ENCODE results near the gene PRDM4. TPM values are rescaled to one million over a fixed set of nuclear protein-coding genes. Genes with fewer than 3 reads are reported as not detected.
A peak's percentile ranks its signal among the peaks of the same experiment; 100 is the strongest.

PRDM4 gene
- total RNA-seq, 1 donor from 2014 or later: 25.4 TPM

DNA sequence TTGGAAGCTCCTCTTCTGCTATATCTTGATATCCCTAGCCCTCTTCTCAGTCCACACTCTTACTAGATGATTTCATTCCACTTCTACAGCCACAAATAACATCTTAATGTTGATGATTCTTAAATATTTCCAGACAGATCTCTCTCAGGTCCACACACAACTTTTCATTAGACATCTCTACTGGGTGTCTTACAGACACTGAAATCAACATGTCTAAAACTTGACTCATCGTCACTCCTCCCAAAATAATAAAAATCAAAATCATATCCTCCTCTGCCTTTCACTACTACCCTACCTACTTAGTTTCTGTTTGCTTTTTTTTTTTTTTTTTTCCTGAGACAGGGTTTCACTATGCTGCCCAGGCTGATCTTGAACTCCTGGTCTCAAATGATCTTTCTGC is 11.9 kb downstream of the PRDM4 start:
- Histone ChIP-seq H3K36me3 (peaks cover 95% of the 10 kb centered on the region), H3K4me1 (peaks cover 11% of the 10 kb centered on the region), H3K27me3 (ENCODE audit: low read depth) (no peaks in the 10 kb centered on the region), H3K9me3 (no peaks in the 10 kb centered on the region), H3K4me3 (no peak overlapping the region), H3K27ac (no peak overlapping the region)
- intact Hi-C loops (cut with DNase I): no loop called here
- ATAC-seq: no peak
- no peak for DNase-seq
- TF ChIP-seq, protein P1, sequence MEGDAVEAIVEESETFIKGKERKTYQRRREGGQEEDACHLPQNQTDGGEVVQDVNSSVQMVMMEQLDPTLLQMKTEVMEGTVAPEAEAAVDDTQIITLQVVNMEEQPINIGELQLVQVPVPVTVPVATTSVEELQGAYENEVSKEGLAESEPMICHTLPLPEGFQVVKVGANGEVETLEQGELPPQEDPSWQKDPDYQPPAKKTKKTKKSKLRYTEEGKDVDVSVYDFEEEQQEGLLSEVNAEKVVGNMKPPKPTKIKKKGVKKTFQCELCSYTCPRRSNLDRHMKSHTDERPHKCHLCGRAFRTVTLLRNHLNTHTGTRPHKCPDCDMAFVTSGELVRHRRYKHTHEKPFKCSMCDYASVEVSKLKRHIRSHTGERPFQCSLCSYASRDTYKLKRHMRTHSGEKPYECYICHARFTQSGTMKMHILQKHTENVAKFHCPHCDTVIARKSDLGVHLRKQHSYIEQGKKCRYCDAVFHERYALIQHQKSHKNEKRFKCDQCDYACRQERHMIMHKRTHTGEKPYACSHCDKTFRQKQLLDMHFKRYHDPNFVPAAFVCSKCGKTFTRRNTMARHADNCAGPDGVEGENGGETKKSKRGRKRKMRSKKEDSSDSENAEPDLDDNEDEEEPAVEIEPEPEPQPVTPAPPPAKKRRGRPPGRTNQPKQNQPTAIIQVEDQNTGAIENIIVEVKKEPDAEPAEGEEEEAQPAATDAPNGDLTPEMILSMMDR (IDR thresholded peaks at IDR 0.05): no peak

DNA sequence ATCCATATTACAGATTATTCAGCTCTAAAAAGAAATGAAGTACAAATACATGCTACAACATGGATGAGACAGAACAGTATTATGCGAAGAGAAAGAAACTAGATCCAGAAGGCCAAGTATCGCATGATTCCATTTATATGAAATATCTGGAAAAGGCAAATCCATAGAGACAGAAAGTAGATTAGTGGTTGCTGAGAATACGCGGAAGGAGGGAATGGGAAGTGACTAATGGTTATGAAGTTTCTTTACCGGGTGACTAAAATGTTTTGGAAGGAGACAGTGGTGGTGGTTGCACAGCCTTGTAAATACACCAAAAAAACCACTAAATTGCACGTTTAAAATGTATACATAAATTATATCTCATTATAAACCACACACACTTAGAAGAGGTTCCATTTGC is 12.5 kb downstream of the PRDM4 start:
- peaks cover 95% of the 10 kb centered on the region for H3K36me3 ChIP-seq
- no peak overlapping the region for H3K4me3 ChIP-seq
- TF ChIP-seq, protein P1 (IDR thresholded peaks at IDR 0.05): no peak
- no peaks in the 10 kb centered on the region for H3K9me3 ChIP-seq
- peaks cover 11% of the 10 kb centered on the region for H3K4me1 ChIP-seq
- ATAC-seq (no peak), DNase-seq (no peak)
- intact Hi-C loops (cut with DNase I): no loop called here
- H3K27ac ChIP-seq: no peak overlapping the region
- H3K27me3 ChIP-seq (ENCODE audit: low read depth): no peaks in the 10 kb centered on the region

DNA sequence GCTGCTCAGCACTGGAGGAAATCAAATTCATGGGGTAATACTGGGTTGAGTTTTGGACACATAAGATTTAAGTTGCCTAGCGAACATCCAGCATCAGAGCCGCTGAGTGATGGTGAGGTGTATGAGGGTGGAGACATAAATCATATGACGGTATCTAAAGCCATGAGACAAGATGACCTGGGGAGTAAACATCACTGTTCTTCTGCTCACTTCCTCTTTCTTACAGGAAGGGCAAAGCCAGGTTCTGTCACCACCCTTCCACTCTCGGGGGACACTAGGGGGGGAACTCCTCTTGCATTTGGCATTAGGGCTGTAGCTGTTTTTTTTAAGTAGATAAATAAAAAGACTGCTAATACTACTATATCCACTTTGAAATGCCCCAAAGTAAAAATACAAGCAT is 24.0 kb downstream of the PRDM4 start:
- Histone ChIP-seq H3K4me3 (no peak overlapping the region), H3K36me3 (peaks cover 98% of the 10 kb centered on the region), H3K27me3 (ENCODE audit: low read depth) (no peaks in the 10 kb centered on the region), H3K4me1 (no peaks in the 10 kb centered on the region), H3K9me3 (no peaks in the 10 kb centered on the region), H3K27ac (no peak overlapping the region)
- TF ChIP-seq, protein P1 (IDR thresholded peaks at IDR 0.05): no peak
- ATAC-seq (peak in 1 of 2 donors; percentile 46), DNase-seq (no peak)
- intact Hi-C loops (cut with DNase I): no loop called here

DNA sequence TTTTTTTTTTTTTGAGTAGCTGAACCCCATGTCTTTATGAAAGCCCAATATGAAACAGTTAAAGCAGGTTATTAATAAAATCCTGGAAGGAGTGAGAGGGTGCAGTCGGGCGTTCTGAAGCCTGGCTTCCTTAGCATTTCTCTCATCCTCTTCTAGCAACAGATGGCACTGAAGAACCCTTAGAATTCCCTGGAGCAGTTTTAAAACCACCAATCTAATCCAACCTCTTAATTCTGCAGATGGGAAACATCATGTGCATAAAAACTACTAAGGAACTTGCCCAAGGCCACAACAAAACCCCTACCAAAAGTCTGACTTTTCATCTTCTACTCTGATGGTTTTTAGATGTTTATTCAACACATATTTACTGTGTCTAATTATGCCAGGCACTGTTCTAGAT is 25.2 kb downstream of the PRDM4 start:
- Histone ChIP-seq H3K4me1 (no peaks in the 10 kb centered on the region), H3K4me3 (no peak overlapping the region), H3K27ac (no peak overlapping the region), H3K9me3 (no peaks in the 10 kb centered on the region), H3K27me3 (ENCODE audit: low read depth) (no peaks in the 10 kb centered on the region), H3K36me3 (peaks cover 87% of the 10 kb centered on the region)
- intact Hi-C loops (cut with DNase I): no loop called here
- DNase-seq: no peak
- ATAC-seq: no peak
- TF ChIP-seq, protein P1 (IDR thresholded peaks at IDR 0.05): no peak

DNA sequence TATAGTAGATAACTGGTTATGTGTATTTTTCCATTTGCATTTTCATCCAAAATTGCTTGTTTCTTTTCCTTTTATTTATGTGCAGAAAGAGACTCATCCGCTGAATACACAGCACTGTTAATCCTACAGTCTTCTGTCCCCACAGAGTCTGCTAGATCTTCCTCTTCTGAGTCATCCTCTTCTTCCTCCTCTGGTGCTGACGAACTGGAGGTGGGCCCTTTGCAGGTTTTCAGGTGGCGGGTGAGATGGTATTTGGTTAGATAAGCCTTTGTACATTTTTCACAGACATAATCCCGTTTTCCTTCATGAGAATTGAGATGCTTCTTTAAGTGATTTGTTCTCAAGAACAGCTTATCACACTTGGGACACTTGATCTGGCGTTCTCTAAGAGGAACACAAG is 26.8 kb downstream of the PRDM4 start:
- intact Hi-C loops (cut with DNase I): no loop called here
- Histone ChIP-seq H3K27me3 (ENCODE audit: low read depth) (no peaks in the 10 kb centered on the region), H3K4me3 (no peak overlapping the region), H3K27ac (no peak overlapping the region), H3K36me3 (peaks cover 71% of the 10 kb centered on the region), H3K4me1 (no peaks in the 10 kb centered on the region), H3K9me3 (no peaks in the 10 kb centered on the region)
- no peak for DNase-seq
- TF ChIP-seq, protein P1 (IDR thresholded peaks at IDR 0.05): no peak
- no peak for ATAC-seq

DNA sequence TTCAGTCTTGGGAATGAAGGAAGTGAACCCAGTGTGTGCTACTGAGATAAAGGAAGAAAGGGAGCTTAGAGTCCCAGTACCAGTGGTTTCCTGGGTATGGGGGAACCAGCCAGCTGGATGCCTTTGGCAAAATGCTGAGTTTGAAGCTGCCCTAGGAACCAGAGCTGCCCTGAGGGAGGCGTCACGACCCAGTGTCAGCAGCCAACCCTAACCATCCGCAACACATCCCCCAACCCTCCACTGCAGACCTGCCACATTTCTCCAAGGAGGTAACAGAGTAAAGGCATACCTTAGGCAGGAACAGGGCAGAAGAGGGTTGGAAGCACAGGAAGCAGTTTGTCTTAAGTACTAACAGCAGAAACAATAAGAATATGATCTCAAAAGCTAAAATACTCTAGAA is 28.6 kb downstream of the PRDM4 start:
- no peaks in the 10 kb centered on the region for H3K9me3 ChIP-seq
- DNase-seq (no peak), ATAC-seq (no peak)
- TF ChIP-seq, protein P1 (IDR thresholded peaks at IDR 0.05): no peak
- H3K36me3 ChIP-seq: peaks cover 53% of the 10 kb centered on the region
- H3K4me3 ChIP-seq: no peak overlapping the region
- no peaks in the 10 kb centered on the region for H3K4me1 ChIP-seq
- H3K27ac ChIP-seq: no peak overlapping the region
- no peaks in the 10 kb centered on the region for H3K27me3 ChIP-seq (ENCODE audit: low read depth)
- intact Hi-C loops (cut with DNase I): no loop called here
